SK-N-SH treated with all-trans-retinoic acid at 6 μM for 48 hours (cell line): ENCODE data around the gene KCNK6.
"Not testable (repeated sequence)": the region's sequence is repeated elsewhere in the genome, so short reads cannot be mapped to it uniquely, and the experiment has no call there.

Experiments
- ATAC-seq: fragments of 200-7000 bp; cut with Tn5 transposase; 3 replicates; pipeline ENCODE4 v1.9.1; 2020; ENCODE audit warnings: mild to moderate bottlenecking, moderate library complexity
- ARNTL ChIP-seq: fragments of 450-650 bp; formaldehyde crosslinking; IDR thresholded peaks from 2 replicates; pipeline ENCODE4 v1.5.0; 2020; ENCODE audit warnings: low read depth, mild to moderate bottlenecking, moderate library complexity, borderline replicate concordance
- CSDC2 ChIP-seq: fragments of 250-450 bp; sonication (Bioruptor Pico); IDR thresholded peaks from 2 replicates; pipeline ENCODE4 v1.5.0; 2020; ENCODE audit warnings: mild to moderate bottlenecking, moderate library complexity
- ESRRG ChIP-seq: fragments of 250-450 bp; sonication (Bioruptor Pico); IDR thresholded peaks from 2 replicates; pipeline ENCODE4 v1.6.1; 2021; ENCODE audit warnings: mild to moderate bottlenecking
- GLIS3 ChIP-seq: fragments of 250-450 bp; sonication (Bioruptor Pico); IDR thresholded peaks from 2 replicates; pipeline ENCODE4 v1.5.0; 2020; ENCODE audit warnings: mild to moderate bottlenecking, moderate library complexity
- ISL1 ChIP-seq: fragments of 250-450 bp; sonication (Bioruptor Pico); IDR thresholded peaks from 2 replicates; pipeline ENCODE4 v2.1.2; 2022; ENCODE audit warnings: mild to moderate bottlenecking, moderate library complexity
- OSR1 ChIP-seq: fragments of 250-450 bp; sonication (Bioruptor Pico); IDR thresholded peaks from 2 replicates; pipeline ENCODE4 v1.8.0; 2022; ENCODE audit warnings: moderate library complexity, mild to moderate bottlenecking, inconsistent platforms
- RARB ChIP-seq: fragments of 250-450 bp; sonication (Bioruptor Pico); IDR thresholded peaks from 2 replicates; pipeline ENCODE4 v1.8.0; 2021; ENCODE audit warnings: mild to moderate bottlenecking, moderate library complexity
- SNAI2 ChIP-seq: fragments of 250-450 bp; sonication (Bioruptor Pico); IDR thresholded peaks from 2 replicates; pipeline ENCODE4 v1.5.0; 2020; ENCODE audit warnings: mild to moderate bottlenecking, moderate library complexity
- TCF4 ChIP-seq: fragments of 250-450 bp; sonication (Bioruptor Pico); IDR thresholded peaks from 2 replicates; pipeline ENCODE4 v1.8.0; 2021; ENCODE audit warnings: mild to moderate bottlenecking, moderate library complexity, borderline replicate concordance
- TOX ChIP-seq: fragments of 250-450 bp; sonication (Bioruptor Pico); IDR thresholded peaks from 2 replicates; pipeline ENCODE4 v1.8.0; 2021; ENCODE audit warnings: mild to moderate bottlenecking, moderate library complexity, borderline replicate concordance
- ZC3H10 ChIP-seq: fragments of 250-450 bp; sonication (Bioruptor Pico); IDR thresholded peaks from 2 replicates; pipeline ENCODE4 v1.5.1; 2021; ENCODE audit warnings: mild to moderate bottlenecking, moderate library complexity
- ZFP3 ChIP-seq: fragments of 250-450 bp; sonication (Bioruptor Pico); IDR thresholded peaks from 2 replicates; pipeline ENCODE4 v1.5.0; 2020; ENCODE audit warnings: mild to moderate bottlenecking, moderate library complexity
- ZFP30 ChIP-seq: fragments of 450-650 bp; formaldehyde crosslinking; IDR thresholded peaks from 2 replicates; pipeline ENCODE4 v1.5.0; 2022; ENCODE audit warnings: mild to moderate bottlenecking, moderate library complexity
- ZNF565 ChIP-seq: fragments of 450-650 bp; formaldehyde crosslinking; conservative IDR thresholded peaks from 2 replicates; pipeline ENCODE4 v1.5.0; 2020; ENCODE audit warnings: low read depth, mild to moderate bottlenecking, moderate library complexity
- ZNF70 ChIP-seq: fragments of 450-650 bp; formaldehyde crosslinking; IDR thresholded peaks from 2 replicates; pipeline ENCODE4 v1.5.0; 2020; ENCODE audit warnings: mild to moderate bottlenecking, moderate library complexity
- ZNF8 ChIP-seq: fragments of 450-650 bp; formaldehyde crosslinking; IDR thresholded peaks from 2 replicates; pipeline ENCODE4 v1.5.0; 2020; ENCODE audit warnings: mild to moderate bottlenecking, moderate library complexity
- TF ChIP-seq, protein P1 (sequence below): fragments of 250-450 bp; sonication (Bioruptor Pico); IDR thresholded peaks from 2 replicates; pipeline ENCODE4 v1.5.1; 2020; ENCODE audit warnings: low read depth, mild to moderate bottlenecking, moderate library complexity
- TF ChIP-seq, protein P2 (sequence below): fragments of 250-450 bp; sonication (Bioruptor Pico); IDR thresholded peaks from 2 replicates; pipeline ENCODE4 v1.8.0; 2020; ENCODE audit warnings: mild to moderate bottlenecking, moderate library complexity, borderline replicate concordance
- TF ChIP-seq, protein P3 (sequence below): fragments of 250-450 bp; sonication (Bioruptor Pico); IDR thresholded peaks from 2 replicates; pipeline ENCODE4 v1.8.0; 2021; ENCODE audit warnings: low read depth, mild to moderate bottlenecking, moderate library complexity, borderline replicate concordance
- TF ChIP-seq, protein P4 (sequence below): fragments of 250-450 bp; sonication (Bioruptor Pico); IDR thresholded peaks from 2 replicates; pipeline ENCODE4 v1.5.1; 2021; ENCODE audit warnings: mild to moderate bottlenecking, moderate library complexity
- TF ChIP-seq, protein P5 (sequence below): fragments of 250-450 bp; sonication (Bioruptor Pico); IDR thresholded peaks from 2 replicates; pipeline ENCODE4 v1.5.0; 2020; ENCODE audit warnings: mild to moderate bottlenecking, moderate library complexity

Gene KCNK6

DNA sequence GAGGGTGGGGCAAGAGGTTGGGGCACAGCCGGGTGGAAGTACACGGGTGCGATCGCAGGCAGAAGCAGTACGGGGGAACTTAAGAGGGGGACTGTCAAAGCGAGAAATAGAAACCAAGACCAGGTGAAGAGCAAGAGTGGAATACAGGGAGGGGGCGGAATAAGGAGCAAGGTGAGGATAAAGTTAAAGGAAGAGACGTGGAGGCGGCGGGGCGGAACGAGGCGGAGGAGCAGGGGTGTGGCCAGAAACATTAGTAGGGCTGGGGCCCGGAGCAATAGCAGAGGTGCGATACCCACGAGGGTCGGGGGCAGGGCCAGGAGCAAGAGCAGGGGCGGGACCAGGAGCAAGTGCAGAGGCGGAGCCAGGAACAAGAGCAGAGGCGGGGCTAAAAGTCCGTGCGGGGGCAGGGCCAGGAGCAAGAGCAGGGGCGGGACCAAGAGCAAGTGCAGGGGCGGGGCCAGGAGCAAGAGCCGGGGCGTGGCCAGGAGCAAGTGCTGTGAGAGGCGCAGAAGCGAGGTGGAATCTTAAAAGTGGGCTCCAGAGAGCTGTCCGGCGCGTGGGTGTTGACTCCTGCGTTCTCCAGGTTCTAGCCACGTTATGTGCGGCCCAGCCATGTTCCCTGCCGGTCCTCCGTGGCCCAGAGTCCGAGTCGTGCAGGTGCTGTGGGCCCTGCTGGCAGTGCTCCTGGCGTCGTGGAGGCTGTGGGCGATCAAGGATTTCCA, 17.2 kb downstream of the KCNK6 start:
- peak; percentile 70 for ATAC-seq
- TF ChIP-seq ZNF565 (CRISPR knock-in tag) (no peak), ZFP30 (CRISPR knock-in tag) (no peak), ESRRG (CRISPR knock-in tag) (no peak), ZFP3 (no peak), RARB (CRISPR knock-in tag) (no peak), CSDC2 (CRISPR knock-in tag) (no peak)

DNA sequence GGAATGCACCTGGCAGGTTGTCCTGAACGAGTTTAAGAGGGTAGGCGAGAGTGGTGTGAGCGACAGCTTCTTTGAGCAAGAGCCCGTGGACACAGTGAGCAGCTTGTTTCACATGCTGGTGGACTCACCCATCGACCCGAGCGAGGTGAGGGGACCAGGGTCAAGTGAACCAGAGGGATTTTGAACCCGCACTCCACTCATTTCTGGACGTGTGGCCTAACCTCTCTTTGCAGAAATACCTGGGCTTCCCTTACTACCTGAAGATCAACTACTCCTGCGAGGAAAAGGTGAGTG, 17.7 kb downstream of the KCNK6 start:
- no peak for TF ChIP-seq ZNF70 (CRISPR knock-in tag)
- TF ChIP-seq, protein P1, sequence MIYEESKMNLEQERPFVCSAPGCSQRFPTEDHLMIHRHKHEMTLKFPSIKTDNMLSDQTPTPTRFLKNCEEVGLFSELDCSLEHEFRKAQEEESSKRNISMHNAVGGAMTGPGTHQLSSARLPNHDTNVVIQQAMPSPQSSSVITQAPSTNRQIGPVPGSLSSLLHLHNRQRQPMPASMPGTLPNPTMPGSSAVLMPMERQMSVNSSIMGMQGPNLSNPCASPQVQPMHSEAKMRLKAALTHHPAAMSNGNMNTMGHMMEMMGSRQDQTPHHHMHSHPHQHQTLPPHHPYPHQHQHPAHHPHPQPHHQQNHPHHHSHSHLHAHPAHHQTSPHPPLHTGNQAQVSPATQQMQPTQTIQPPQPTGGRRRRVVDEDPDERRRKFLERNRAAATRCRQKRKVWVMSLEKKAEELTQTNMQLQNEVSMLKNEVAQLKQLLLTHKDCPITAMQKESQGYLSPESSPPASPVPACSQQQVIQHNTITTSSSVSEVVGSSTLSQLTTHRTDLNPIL (CRISPR knock-in tag), result no peak
- TF ChIP-seq TCF4, result no peak
- TF ChIP-seq, protein P2, sequence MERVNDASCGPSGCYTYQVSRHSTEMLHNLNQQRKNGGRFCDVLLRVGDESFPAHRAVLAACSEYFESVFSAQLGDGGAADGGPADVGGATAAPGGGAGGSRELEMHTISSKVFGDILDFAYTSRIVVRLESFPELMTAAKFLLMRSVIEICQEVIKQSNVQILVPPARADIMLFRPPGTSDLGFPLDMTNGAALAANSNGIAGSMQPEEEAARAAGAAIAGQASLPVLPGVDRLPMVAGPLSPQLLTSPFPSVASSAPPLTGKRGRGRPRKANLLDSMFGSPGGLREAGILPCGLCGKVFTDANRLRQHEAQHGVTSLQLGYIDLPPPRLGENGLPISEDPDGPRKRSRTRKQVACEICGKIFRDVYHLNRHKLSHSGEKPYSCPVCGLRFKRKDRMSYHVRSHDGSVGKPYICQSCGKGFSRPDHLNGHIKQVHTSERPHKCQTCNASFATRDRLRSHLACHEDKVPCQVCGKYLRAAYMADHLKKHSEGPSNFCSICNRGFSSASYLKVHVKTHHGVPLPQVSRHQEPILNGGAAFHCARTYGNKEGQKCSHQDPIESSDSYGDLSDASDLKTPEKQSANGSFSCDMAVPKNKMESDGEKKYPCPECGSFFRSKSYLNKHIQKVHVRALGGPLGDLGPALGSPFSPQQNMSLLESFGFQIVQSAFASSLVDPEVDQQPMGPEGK (CRISPR knock-in tag), result no peak
- no peak for TF ChIP-seq ISL1 (CRISPR knock-in tag)
- TF ChIP-seq ZNF8 (CRISPR knock-in tag), result no peak
- no peak for ATAC-seq

DNA sequence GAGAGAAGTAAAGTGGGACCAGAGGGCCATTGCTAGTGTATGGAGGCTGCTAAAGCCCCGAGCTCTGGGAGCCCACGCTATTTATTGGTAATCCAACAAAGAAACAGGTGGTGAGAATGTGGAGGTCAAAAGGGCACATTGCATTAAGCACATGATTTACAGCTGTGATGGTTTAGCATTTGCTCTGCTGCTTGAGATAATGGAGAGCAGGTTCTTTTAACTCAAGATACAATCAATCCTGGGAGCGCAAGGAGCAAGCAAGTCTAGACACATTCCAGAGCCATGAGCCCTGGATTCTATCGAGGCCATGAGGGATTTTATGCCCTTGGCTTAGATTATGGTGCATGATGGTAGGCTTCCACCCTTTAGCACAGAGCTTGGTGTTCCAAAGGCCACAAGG, 19.4 kb downstream of the KCNK6 start:
- not testable (repeated sequence) for ATAC-seq
- TF ChIP-seq TCF4, result peak; percentile 18; the same call in 1 of the 2 replicates

DNA sequence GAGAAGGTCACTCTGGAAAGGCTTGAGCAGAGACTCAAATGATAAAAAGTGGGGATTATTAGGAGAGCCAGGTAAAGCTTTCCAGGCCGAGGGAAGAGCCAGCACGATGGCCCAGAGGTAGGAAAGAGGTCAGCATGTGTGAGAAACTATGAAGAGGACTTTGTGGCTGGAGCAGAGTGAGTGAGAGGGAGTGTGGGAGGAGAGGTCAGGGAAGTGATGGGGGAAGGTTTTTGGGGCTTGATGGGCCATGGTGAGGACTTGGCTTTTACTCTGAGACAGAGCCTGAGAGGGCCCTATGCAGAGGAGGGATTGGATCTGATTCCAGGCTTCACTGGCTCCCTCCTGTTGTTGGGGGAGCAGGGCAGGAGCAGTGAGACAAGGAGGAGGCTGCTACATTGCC, 21.3 kb downstream of the KCNK6 start:
- no peak for ATAC-seq
- TF ChIP-seq TCF4, result no peak
- TF ChIP-seq, protein P1 (CRISPR knock-in tag), result no peak
- TF ChIP-seq, protein P3, sequence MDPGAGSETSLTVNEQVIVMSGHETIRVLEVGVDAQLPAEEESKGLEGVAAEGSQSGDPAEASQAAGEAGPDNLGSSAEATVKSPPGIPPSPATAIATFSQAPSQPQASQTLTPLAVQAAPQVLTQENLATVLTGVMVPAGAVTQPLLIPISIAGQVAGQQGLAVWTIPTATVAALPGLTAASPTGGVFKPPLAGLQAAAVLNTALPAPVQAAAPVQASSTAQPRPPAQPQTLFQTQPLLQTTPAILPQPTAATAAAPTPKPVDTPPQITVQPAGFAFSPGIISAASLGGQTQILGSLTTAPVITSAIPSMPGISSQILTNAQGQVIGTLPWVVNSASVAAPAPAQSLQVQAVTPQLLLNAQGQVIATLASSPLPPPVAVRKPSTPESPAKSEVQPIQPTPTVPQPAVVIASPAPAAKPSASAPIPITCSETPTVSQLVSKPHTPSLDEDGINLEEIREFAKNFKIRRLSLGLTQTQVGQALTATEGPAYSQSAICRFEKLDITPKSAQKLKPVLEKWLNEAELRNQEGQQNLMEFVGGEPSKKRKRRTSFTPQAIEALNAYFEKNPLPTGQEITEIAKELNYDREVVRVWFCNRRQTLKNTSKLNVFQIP, result no peak
- no peak for TF ChIP-seq ZNF70 (CRISPR knock-in tag)
- TF ChIP-seq ZNF565 (CRISPR knock-in tag), result no peak

DNA sequence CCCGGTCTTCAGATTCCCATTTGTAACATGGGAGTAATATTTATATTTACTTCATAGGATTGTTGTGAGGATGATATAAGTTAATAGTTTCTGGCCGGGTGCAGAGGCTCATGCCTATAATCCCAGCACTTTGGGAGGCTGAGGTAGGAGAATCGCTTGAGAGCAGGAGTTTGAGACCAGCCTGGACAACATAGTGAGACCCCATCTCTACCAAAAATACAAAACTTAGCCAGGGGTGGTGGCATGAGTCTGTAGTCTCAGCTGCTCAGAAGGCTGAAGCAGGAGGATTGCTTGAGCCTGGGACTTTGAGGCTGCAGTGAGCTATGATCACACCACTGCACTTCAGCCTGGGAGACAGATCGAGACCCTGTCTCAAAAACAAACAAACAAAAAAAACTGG, 27.2 kb downstream of the KCNK6 start:
- ATAC-seq, result no peak
- TF ChIP-seq ZNF8 (CRISPR knock-in tag) (no peak), ZC3H10 (CRISPR knock-in tag) (no peak), ZNF565 (CRISPR knock-in tag) (no peak), ARNTL (CRISPR knock-in tag) (no peak), OSR1 (CRISPR knock-in tag) (no peak), ISL1 (CRISPR knock-in tag) (no peak), TCF4 (no peak), CSDC2 (CRISPR knock-in tag) (no peak), ESRRG (CRISPR knock-in tag) (no peak), ZFP30 (CRISPR knock-in tag) (no peak), TOX (CRISPR knock-in tag) (no peak), ZFP3 (no peak), SNAI2 (CRISPR knock-in tag) (no peak), RARB (CRISPR knock-in tag) (no peak), GLIS3 (CRISPR knock-in tag) (no peak)
- TF ChIP-seq, protein P4, sequence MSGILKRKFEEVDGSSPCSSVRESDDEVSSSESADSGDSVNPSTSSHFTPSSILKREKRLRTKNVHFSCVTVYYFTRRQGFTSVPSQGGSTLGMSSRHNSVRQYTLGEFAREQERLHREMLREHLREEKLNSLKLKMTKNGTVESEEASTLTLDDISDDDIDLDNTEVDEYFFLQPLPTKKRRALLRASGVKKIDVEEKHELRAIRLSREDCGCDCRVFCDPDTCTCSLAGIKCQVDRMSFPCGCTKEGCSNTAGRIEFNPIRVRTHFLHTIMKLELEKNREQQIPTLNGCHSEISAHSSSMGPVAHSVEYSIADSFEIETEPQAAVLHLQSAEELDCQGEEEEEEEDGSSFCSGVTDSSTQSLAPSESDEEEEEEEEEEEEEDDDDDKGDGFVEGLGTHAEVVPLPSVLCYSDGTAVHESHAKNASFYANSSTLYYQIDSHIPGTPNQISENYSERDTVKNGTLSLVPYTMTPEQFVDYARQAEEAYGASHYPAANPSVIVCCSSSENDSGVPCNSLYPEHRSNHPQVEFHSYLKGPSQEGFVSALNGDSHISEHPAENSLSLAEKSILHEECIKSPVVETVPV (CRISPR knock-in tag), result no peak
- TF ChIP-seq, protein P5, sequence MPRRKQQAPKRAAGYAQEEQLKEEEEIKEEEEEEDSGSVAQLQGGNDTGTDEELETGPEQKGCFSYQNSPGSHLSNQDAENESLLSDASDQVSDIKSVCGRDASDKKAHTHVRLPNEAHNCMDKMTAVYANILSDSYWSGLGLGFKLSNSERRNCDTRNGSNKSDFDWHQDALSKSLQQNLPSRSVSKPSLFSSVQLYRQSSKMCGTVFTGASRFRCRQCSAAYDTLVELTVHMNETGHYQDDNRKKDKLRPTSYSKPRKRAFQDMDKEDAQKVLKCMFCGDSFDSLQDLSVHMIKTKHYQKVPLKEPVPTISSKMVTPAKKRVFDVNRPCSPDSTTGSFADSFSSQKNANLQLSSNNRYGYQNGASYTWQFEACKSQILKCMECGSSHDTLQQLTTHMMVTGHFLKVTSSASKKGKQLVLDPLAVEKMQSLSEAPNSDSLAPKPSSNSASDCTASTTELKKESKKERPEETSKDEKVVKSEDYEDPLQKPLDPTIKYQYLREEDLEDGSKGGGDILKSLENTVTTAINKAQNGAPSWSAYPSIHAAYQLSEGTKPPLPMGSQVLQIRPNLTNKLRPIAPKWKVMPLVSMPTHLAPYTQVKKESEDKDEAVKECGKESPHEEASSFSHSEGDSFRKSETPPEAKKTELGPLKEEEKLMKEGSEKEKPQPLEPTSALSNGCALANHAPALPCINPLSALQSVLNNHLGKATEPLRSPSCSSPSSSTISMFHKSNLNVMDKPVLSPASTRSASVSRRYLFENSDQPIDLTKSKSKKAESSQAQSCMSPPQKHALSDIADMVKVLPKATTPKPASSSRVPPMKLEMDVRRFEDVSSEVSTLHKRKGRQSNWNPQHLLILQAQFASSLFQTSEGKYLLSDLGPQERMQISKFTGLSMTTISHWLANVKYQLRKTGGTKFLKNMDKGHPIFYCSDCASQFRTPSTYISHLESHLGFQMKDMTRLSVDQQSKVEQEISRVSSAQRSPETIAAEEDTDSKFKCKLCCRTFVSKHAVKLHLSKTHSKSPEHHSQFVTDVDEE (CRISPR knock-in tag), result no peak
- TF ChIP-seq, protein P3, result no peak
